WERI-Rb-1 (cell line): ENCODE results near the gene KIF5A.
A peak's percentile ranks its signal among the peaks of the same experiment; 100 is the strongest.

Experiments
- DNase-seq: peaks from one replicate; pipeline ENCODE4 v3.0.0-alpha.2; 2020
- H3K27ac ChIP-seq: fragments of 250-450 bp; sonication (Bioruptor Pico); 2 replicates; pipeline ENCODE4 v1.5.1; 2020; ENCODE audit warnings: mild to moderate bottlenecking, moderate library complexity
- H3K27me3 ChIP-seq: fragments of 250-450 bp; sonication (Bioruptor Pico); 2 replicates; pipeline ENCODE4 v1.5.1; 2021; ENCODE audit warnings: mild to moderate bottlenecking, low read depth, moderate library complexity; ENCODE audit not compliant: insufficient read depth, severe bottlenecking
- H3K36me3 ChIP-seq: fragments of 250-450 bp; sonication (Bioruptor Pico); 2 replicates; pipeline ENCODE4 v1.5.1; 2020; ENCODE audit warnings: mild to moderate bottlenecking, moderate library complexity
- H3K4me3 ChIP-seq: 2 replicates; pipeline ENCODE4 v1.5.1; 2011; ENCODE audit warnings: low read depth, mild to moderate bottlenecking, control low read depth, low read length
- H3K9me3 ChIP-seq: fragments of 250-450 bp; sonication (Bioruptor Pico); 2 replicates; pipeline ENCODE4 v1.5.1; 2021; ENCODE audit warnings: mild to moderate bottlenecking, moderate library complexity; ENCODE audit not compliant: severe bottlenecking
- TF ChIP-seq, protein P1 (sequence below): IDR thresholded peaks from 2 replicates; pipeline ENCODE4 v1.5.1; 2011; ENCODE audit warnings: low read depth, mild to moderate bottlenecking, control low read depth, inconsistent platforms, low read length

The KIF5A gene

DNA sequence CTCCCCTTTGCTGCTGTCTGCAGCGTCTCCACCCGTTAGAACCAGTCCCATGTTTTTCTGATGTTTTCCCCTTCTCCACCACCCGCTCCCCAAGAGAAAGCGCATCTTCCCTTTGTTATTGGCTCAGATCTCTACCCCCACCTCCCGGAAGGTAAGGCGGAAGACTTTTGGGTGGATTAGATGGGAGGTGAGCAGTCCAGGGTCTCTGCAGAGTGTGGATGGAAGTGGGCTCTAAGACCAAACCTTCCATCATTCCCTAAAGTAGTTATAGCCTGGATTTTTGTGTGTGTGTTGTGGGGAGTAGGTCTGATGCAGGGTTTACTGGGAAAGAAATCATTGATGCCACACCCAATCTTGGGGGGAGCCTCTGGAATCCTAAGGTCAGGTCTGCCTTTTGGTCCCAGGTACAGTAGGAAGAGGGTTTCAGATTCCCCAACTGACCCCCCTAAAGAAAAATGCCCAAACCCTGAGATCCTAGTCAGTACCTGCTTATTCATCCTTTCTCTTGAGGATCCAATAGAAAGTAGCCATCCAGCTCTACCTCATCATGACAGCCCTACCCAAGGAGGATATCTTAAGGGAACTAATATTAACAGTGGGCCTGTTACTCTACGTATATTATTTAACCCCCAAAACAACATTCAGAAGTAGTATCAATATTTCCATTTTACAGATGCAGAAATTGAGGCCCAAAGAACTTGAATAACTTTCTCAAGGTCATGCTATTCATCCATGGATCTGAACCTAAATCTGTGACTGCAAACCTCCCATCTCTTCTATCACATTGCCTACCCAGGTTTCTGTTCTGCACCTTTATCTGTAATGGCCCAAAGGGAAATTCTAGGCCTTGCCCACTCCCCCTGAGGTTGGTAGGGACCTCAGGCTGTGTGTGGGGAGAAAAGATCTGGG is 1.1 kb downstream of the KIF5A start:
- DNase-seq = no peak
- no peaks in the 10 kb centered on the region; the same call in none of the 2 replicates for H3K36me3 ChIP-seq
- H3K4me3 ChIP-seq = peak overlapping the region; percentile 50
- TF ChIP-seq, protein P1, sequence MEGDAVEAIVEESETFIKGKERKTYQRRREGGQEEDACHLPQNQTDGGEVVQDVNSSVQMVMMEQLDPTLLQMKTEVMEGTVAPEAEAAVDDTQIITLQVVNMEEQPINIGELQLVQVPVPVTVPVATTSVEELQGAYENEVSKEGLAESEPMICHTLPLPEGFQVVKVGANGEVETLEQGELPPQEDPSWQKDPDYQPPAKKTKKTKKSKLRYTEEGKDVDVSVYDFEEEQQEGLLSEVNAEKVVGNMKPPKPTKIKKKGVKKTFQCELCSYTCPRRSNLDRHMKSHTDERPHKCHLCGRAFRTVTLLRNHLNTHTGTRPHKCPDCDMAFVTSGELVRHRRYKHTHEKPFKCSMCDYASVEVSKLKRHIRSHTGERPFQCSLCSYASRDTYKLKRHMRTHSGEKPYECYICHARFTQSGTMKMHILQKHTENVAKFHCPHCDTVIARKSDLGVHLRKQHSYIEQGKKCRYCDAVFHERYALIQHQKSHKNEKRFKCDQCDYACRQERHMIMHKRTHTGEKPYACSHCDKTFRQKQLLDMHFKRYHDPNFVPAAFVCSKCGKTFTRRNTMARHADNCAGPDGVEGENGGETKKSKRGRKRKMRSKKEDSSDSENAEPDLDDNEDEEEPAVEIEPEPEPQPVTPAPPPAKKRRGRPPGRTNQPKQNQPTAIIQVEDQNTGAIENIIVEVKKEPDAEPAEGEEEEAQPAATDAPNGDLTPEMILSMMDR = no peak
- H3K27me3 ChIP-seq = no peaks in the 10 kb centered on the region
- H3K9me3 ChIP-seq = no peaks in the 10 kb centered on the region
- no peak overlapping the region for H3K27ac ChIP-seq

DNA sequence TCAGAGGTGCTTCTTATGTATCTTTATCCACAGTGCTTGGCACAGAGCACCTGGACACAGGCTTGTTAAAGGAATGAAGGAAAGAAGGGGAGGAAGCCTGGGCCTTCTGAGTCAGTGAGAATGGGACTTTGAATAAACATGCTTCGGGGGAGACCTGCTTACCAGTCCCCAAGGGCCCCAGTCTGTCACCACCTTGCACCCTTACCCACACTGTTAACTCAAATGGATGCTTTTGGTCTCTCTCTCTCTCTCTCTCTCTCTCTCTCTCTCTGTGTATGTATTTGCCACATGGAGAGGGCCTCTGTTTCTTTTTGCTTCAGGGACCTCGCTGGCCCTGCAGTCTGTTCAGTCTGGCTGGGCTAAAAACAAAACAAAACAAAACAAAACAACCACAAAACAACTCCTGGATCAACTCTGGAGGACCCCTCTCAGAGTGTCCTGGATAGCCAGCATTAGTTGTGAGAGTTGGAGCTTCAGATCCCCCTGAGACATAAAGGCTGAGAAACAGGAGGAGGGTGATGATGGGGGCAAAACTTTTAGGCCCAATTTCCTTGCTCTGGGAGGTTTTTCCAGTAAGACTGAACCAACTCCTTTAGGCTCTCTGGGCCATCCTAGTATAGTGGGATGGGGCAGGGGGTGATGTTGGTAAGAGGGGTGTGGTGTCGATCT is 1.9 kb downstream of the KIF5A start:
- Histone ChIP-seq H3K27ac (no peak overlapping the region), H3K36me3 (no peaks in the 10 kb centered on the region; the same call in none of the 2 replicates), H3K4me3 (no peak overlapping the region), H3K27me3 (no peaks in the 10 kb centered on the region), H3K9me3 (no peaks in the 10 kb centered on the region)
- no peak for DNase-seq
- TF ChIP-seq, protein P1 = no peak

DNA sequence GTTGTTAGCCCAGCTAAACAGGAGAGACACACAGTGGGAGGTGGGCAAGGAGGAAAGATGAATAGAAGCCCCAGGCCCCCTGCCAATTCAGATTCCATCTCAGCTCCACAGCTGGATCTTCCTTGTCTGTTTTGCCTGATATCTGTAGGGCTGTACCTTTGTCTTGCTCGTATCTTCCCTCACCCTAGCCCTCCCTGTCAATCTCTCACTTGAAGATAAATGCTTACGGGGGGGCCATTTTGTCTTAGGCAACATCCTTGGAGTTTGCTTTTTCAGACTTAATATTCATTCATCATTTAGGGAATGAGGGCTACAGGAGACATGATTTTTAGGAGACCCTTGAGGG is 2.4 kb downstream of the KIF5A start:
- Histone ChIP-seq H3K9me3 (no peaks in the 10 kb centered on the region), H3K27ac (no peak overlapping the region), H3K27me3 (no peaks in the 10 kb centered on the region), H3K4me3 (no peak overlapping the region), H3K36me3 (no peaks in the 10 kb centered on the region; the same call in none of the 2 replicates)
- TF ChIP-seq, protein P1 = no peak
- DNase-seq = no peak

DNA sequence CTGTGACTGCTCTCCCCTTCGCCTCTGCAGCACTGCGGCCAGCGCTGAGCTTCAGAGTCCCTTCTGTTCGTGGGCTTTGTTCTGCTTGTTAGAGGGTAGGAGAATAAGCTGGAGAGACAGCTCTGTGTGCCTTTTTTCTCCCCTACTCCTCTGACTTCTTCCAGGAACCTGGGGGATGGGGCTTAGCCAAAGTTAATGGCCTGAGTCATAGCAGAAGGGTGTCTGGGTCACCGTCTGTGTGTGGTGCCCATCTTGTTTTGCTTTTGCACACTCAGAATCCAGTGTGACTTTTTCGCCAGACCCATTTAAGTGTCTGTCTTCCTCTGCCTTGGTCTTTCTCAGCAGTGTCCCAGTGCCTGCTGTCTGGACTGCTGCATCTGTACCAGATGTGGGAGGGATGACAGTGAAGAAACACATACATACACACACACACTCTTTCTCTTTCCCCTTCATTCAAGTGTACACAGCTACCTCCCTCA is 3.0 kb downstream of the KIF5A start:
- no peaks in the 10 kb centered on the region; the same call in none of the 2 replicates for H3K36me3 ChIP-seq
- DNase-seq = no peak
- no peak overlapping the region for H3K27ac ChIP-seq
- H3K9me3 ChIP-seq = no peaks in the 10 kb centered on the region
- H3K27me3 ChIP-seq = no peaks in the 10 kb centered on the region
- H3K4me3 ChIP-seq = no peak overlapping the region
- TF ChIP-seq, protein P1 = no peak

DNA sequence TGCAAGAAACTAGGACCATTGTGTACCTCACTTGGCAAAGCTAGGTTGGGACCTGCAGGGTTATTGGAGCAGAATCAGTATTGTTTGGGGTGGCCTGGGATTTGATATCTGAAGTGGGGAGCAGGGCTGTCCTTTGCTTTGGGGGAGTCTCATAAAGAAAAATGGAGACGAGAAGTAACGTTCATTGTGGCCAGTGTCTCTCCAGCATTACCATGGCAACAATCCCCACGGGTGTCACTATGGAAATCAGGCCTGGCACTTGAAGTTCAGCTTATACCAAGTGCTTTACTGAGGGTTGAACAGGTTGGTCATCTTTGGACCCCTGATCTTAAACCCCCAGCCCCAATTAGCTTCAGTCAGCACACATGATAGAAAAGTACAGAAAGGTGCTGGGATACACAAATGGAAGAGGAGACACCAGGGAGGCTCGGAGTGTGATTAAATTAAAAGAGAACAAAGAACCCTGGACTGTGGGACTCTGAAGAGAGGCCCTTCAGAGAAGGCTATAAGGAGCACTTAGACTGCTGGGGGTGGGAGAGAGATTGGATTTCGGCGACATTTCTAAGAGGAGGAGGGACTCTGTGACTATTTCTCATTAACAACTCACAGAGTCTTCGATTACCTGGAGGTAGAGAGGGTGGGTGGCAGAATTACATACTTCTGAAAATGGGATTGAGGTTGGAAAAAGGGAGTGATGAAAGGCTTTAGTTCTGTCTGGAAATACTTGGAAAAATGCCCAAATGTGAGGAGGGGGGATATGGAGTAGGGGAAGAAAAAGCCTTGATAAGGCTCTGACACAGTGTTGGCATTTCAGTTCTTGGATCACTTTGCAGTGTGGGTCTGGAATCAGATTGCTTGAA is 3.7 kb downstream of the KIF5A start:
- no peak for DNase-seq
- TF ChIP-seq, protein P1 = no peak
- Histone ChIP-seq H3K9me3 (no peaks in the 10 kb centered on the region), H3K27ac (no peak overlapping the region), H3K27me3 (no peaks in the 10 kb centered on the region), H3K4me3 (no peak overlapping the region), H3K36me3 (no peaks in the 10 kb centered on the region; the same call in none of the 2 replicates)
